PFSK-1 (cell line): ENCODE results near the gene PPFIA3.

Experiments used
- FOXP2 ChIP-seq: optimal IDR thresholded peaks from 2 replicates; pipeline ENCODE3; 2011; ENCODE audit warnings: borderline replicate concordance, control low read depth, inconsistent platforms; ENCODE audit not compliant: insufficient read depth; ENCODE audit errors: extremely low read length, extremely low read depth
- POLR2AphosphoS5 ChIP-seq: IDR thresholded peaks from 2 replicates; pipeline ENCODE4 v1.6.1; 2012; ENCODE audit warnings: low read depth, mild to moderate bottlenecking, control low read depth, low read length, moderate library complexity
- SIN3A ChIP-seq: IDR thresholded peaks from 2 replicates; pipeline ENCODE4 v1.6.1; 2012; ENCODE audit warnings: mild to moderate bottlenecking, low read length, moderate library complexity, borderline replicate concordance; ENCODE audit not compliant: insufficient read depth
- TAF1 ChIP-seq: IDR thresholded peaks from 2 replicates; pipeline ENCODE4 v1.6.1; 2012; ENCODE audit warnings: low read length, control low read depth, borderline replicate concordance; ENCODE audit not compliant: insufficient read depth
- TF ChIP-seq, protein P1 (sequence below), 2 experiments: IDR thresholded peaks; 2 replicates each; pipeline versions ENCODE4 v1.6.1 to v1.8.0; 2011 to 2012; ENCODE audit warnings: low read depth in 2 of 2, low read length in 2 of 2, control low read depth in 1 of 2, inconsistent platforms in 1 of 2, mild to moderate bottlenecking in 1 of 2, moderate library complexity in 1 of 2; ENCODE audit not compliant: insufficient read depth in 1 of 2

PPFIA3 gene

GRCh38 chr19:49111218-49111998 is 7.9 kb upstream of the PPFIA3 start:
- TF ChIP-seq TAF1 (no peak), FOXP2 (no peak), SIN3A (no peak), POLR2AphosphoS5 (no peak)
- TF ChIP-seq, protein P1, sequence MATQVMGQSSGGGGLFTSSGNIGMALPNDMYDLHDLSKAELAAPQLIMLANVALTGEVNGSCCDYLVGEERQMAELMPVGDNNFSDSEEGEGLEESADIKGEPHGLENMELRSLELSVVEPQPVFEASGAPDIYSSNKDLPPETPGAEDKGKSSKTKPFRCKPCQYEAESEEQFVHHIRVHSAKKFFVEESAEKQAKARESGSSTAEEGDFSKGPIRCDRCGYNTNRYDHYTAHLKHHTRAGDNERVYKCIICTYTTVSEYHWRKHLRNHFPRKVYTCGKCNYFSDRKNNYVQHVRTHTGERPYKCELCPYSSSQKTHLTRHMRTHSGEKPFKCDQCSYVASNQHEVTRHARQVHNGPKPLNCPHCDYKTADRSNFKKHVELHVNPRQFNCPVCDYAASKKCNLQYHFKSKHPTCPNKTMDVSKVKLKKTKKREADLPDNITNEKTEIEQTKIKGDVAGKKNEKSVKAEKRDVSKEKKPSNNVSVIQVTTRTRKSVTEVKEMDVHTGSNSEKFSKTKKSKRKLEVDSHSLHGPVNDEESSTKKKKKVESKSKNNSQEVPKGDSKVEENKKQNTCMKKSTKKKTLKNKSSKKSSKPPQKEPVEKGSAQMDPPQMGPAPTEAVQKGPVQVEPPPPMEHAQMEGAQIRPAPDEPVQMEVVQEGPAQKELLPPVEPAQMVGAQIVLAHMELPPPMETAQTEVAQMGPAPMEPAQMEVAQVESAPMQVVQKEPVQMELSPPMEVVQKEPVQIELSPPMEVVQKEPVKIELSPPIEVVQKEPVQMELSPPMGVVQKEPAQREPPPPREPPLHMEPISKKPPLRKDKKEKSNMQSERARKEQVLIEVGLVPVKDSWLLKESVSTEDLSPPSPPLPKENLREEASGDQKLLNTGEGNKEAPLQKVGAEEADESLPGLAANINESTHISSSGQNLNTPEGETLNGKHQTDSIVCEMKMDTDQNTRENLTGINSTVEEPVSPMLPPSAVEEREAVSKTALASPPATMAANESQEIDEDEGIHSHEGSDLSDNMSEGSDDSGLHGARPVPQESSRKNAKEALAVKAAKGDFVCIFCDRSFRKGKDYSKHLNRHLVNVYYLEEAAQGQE (IDR thresholded peaks at IDR 0.05; ENCODE audit: insufficient read depth in 1 of 2, low read depth in 2 of 2, low read length in 2 of 2): no peak

DNA sequence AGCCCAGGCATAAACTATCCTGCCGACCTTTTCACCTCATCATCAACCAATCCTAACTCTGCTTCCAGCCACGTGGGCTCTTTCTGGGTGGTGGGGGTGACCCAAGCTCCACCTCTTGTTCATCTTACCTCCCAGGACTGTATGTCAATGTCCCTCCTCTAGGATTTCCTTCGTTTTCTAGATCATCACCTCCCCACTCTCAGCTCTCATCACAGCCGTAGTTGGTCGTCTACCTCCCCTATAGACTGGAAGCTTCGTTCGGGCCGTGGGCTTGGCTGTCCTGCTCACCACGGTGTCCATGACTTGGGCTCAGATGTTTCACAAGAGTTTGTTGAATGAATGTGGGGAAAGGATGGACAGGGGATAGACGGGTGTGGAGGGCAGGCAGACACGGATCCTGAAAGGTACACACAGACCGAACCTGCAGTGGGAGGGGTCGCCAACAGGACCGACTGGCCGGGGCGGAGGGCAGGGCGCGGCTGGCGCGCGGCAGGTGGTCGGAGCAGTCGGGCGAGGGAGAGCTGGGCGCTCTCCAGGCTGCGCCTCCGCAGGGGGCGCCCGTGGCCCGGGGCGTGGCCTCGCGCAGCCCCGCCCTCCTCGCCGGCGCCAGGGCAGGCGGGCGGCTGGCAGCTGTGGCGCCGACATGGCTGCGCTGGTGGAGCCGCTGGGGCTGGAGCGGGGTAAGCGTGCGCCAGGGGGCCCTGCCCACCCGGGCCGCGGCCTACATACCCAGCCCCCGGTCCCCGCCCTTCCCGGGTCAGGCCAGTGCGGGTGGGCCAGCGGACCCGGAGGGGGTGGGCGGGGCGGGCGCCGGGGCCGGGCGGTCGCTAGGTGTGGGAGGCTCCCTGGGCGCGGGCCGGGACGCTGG is 5.3 kb upstream of the PPFIA3 start, which contains the start of gene LIN7B:
Gene LIN7B, plus strand, starts transcription at position 609 of the 868 bp plus-strand sequence. Its CDS starts 35 bp downstream, at position 644.
- TF ChIP-seq POLR2AphosphoS5: peak; percentile 30; the same call in 1 of the 2 replicates
- TF ChIP-seq SIN3A: no peak

GRCh38 chr19:49114630-49115363 is 4.5 kb upstream of the PPFIA3 start:
- TF ChIP-seq, protein P1 (IDR thresholded peaks at IDR 0.05; ENCODE audit: insufficient read depth in 1 of 2, low read depth in 2 of 2, low read length in 2 of 2): no peak
- TF ChIP-seq POLR2AphosphoS5 (no peak), TAF1 (no peak), FOXP2 (no peak), SIN3A (no peak)

DNA sequence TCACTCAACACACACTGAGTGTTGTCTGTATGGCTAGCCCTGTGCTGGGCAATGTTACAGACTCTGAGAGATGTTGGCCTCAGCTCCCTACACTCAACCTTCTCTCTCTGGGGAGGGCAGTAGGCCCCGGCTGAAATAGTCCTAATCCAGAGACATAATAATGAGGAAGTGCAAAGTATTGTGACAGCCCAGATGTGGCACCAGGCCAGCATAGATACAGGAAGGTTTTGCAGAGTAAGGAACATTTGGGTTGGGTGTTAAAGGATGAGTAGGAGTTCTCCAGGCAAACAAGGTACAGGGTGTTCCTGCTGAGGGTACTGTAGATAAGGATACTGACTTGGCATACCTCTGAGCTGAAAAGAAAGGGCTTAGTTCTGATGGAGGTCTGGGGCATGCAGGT is 2.8 kb upstream of the PPFIA3 start:
- no peak for TF ChIP-seq SIN3A
- TF ChIP-seq FOXP2: no peak

- TF ChIP-seq FOXP2 (no peak), TAF1 (no peak), POLR2AphosphoS5 (no peak), SIN3A (no peak)
- TF ChIP-seq, protein P1 (IDR thresholded peaks at IDR 0.05; ENCODE audit: insufficient read depth in 1 of 2, low read depth in 2 of 2, low read length in 2 of 2): no peak
These were observed 1.4 kb upstream of the PPFIA3 start for GRCh38 chr19:49117677-49118564.
